PC-9 (cell line): ENCODE results near the gene KCND1. TPM values are rescaled to one million over a fixed set of nuclear protein-coding genes. Genes with fewer than 3 reads are reported as not detected.

Experiments used
- BruUV-seq: library from RNA; stranded (reverse); fragments of 400-500 nt; replicated peaks from 2 replicates; lab custom pipeline; 2021; lab: Mats Ljungman, UMichigan
- CTCF ChIA-PET: fragments of 300-600 bp; sonication (Branson Sonifier 250); formaldehyde crosslinking; loops from one replicate; lab custom pipeline; 2022; ENCODE audit warnings: antibody characterized with exemption; lab: Charles Lee
- POLR2A ChIA-PET: fragments of 300-600 bp; sonication (Branson Sonifier 250); formaldehyde crosslinking; loops from one replicate; lab custom pipeline; 2022; ENCODE audit warnings: antibody characterized with exemption; ENCODE audit not compliant: unreplicated experiment; lab: Charles Lee
- DNase-seq, 2 experiments: peaks; one replicate each; pipeline versions ENCODE4 v3.0.0 to v3.0.0-alpha.2; 2015 to 2022; ENCODE audit warnings: mixed read lengths in 1 of 2
- H2AFZ ChIP-seq: fragments of 200-600 bp; sonication (generic); 2 replicates; pipeline ENCODE4 v1.8.1; 2017; ENCODE audit warnings: antibody characterized with exemption
- H3F3A ChIP-seq: fragments of 200-600 bp; sonication (generic); 2 replicates; pipeline ENCODE4 v1.8.1; 2017; ENCODE audit warnings: antibody characterized with exemption, mild to moderate bottlenecking, low read depth; ENCODE audit not compliant: insufficient read depth
- H3K27ac ChIP-seq: fragments of 200-600 bp; sonication (generic); 2 replicates; pipeline ENCODE4 v1.6.1; 2016; ENCODE audit warnings: mixed run types
- H3K27me3 ChIP-seq: fragments of 200-600 bp; sonication (generic); 2 replicates; pipeline ENCODE4 v1.6.1; 2016; ENCODE audit warnings: low read depth, mixed run types; ENCODE audit not compliant: insufficient read depth
- H3K36me3 ChIP-seq: fragments of 200-600 bp; sonication (generic); 2 replicates; pipeline ENCODE4 v1.6.1; 2016; ENCODE audit warnings: low read depth, mixed run types
- H3K4me1 ChIP-seq: fragments of 200-600 bp; sonication (generic); replicated peaks from 2 replicates; pipeline ENCODE4 v1.6.1; 2016; ENCODE audit warnings: mixed run types; ENCODE audit not compliant: insufficient read depth
- H3K4me2 ChIP-seq: fragments of 200-600 bp; sonication (generic); 2 replicates; pipeline ENCODE4 v1.6.1; 2017; ENCODE audit warnings: mixed run types
- H3K4me3 ChIP-seq: fragments of 200-600 bp; sonication (generic); 2 replicates; pipeline ENCODE4 v1.6.1; 2016; ENCODE audit warnings: mixed run types
- H3K79me2 ChIP-seq: fragments of 200-600 bp; sonication (generic); 2 replicates; pipeline ENCODE4 v1.6.1; 2017; ENCODE audit warnings: low read depth, mixed run types
- H3K9me2 ChIP-seq: fragments of 200-600 bp; sonication (generic); 2 replicates; pipeline ENCODE4 v1.8.1; 2017; ENCODE audit warnings: mild to moderate bottlenecking; ENCODE audit not compliant: insufficient read depth
- H3K9me3 ChIP-seq: fragments of 200-600 bp; sonication (generic); 2 replicates; pipeline ENCODE4 v1.8.1; 2016; ENCODE audit warnings: low read depth; ENCODE audit not compliant: insufficient read depth
- H4K20me1 ChIP-seq: fragments of 200-600 bp; sonication (generic); 2 replicates; pipeline ENCODE4 v1.8.1; 2017; ENCODE audit not compliant: insufficient read depth
- EZH2 ChIP-seq: fragments of 200-600 bp; sonication (generic); IDR thresholded peaks from 2 replicates; pipeline ENCODE4 v1.8.0; 2017; ENCODE audit warnings: antibody characterized with exemption, low read depth
- intact Hi-C: fragments of 100-400 bp; cut with micrococcal nuclease; formaldehyde crosslinking; loops from one replicate; pipeline ENCODE4 v1.10.0; 2022; ENCODE audit not compliant: unreplicated experiment
- total RNA-seq: library from RNA; stranded (reverse); gene quantifications from 2 replicates; pipeline ENCODE4 v1.2.3, GENCODE V29; 2021
- TF ChIP-seq, protein P1 (sequence below): fragments of 200-600 bp; sonication (generic); conservative IDR thresholded peaks from 2 replicates; pipeline ENCODE4 v1.6.1; 2017; ENCODE audit warnings: mixed run types, antibody characterized with exemption, mild to moderate bottlenecking, moderate library complexity

Gene KCND1
- total RNA-seq, 1 experiment from 2014 or later = 2.2 TPM

DNA sequence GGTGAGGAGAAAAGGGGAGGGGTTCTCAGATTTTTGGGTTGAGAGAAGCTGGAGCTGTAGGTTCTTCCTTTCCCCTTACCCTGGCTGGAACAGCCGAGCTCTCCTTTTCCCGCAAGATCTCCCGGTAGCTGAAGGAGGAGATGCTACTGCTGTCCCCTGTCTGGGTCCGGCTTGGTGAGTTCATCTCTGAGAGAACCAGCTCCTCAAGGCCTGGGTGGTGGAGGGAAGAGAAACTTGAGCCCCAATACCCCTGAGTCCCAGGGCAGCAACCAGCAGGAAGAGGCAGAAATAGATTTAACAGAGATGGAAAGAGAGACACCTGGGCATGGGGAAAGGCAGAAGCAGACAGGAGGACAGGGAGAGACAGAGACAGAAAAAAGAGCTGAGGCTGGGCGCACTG is 6.6 kb upstream of the KCND1 start:
- Histone ChIP-seq H4K20me1 (no peaks in the 10 kb centered on the region), H3K4me3 (no peak overlapping the region), H2AFZ (no peak overlapping the region), H3K4me1 (no peaks in the 10 kb centered on the region), H3K36me3 (no peaks in the 10 kb centered on the region), H3K9me2 (no peaks in the 10 kb centered on the region), H3F3A (no peaks in the 10 kb centered on the region), H3K9me3 (no peaks in the 10 kb centered on the region), H3K79me2 (no peaks in the 10 kb centered on the region), H3K4me2 (no peak overlapping the region), H3K27ac (no peak overlapping the region), H3K27me3 (no peaks in the 10 kb centered on the region)
- TF ChIP-seq EZH2 = no peak
- TF ChIP-seq, protein P1, sequence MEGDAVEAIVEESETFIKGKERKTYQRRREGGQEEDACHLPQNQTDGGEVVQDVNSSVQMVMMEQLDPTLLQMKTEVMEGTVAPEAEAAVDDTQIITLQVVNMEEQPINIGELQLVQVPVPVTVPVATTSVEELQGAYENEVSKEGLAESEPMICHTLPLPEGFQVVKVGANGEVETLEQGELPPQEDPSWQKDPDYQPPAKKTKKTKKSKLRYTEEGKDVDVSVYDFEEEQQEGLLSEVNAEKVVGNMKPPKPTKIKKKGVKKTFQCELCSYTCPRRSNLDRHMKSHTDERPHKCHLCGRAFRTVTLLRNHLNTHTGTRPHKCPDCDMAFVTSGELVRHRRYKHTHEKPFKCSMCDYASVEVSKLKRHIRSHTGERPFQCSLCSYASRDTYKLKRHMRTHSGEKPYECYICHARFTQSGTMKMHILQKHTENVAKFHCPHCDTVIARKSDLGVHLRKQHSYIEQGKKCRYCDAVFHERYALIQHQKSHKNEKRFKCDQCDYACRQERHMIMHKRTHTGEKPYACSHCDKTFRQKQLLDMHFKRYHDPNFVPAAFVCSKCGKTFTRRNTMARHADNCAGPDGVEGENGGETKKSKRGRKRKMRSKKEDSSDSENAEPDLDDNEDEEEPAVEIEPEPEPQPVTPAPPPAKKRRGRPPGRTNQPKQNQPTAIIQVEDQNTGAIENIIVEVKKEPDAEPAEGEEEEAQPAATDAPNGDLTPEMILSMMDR = no peak
- ChIA-PET CTCF (no interaction called here), POLR2A (no interaction called here)
- DNase-seq = no peak
- intact Hi-C loops = no loop called here
- no TSS peak for BruUV-seq

DNA sequence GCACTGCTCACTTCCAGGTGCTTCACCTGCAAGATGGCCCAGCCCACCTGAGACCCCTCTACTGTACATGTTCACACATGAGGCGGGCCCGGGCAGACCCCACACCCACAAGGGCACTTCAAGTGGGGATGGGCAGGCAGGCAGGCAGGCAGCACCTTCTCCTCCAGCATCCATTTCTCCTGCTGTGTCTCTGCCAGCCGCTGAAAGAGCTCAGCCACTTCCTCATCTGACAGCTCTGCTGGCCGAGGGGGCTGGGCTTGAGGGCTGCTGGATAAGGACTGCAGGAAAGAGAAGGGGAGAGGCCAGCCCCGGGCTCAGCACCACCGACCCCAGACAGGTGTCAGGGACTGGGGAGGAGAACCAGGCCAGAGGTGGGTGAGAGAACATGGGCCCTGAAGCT is 4.4 kb upstream of the KCND1 start:
- Histone ChIP-seq H3K4me1 (no peaks in the 10 kb centered on the region), H3K9me3 (no peaks in the 10 kb centered on the region), H3K79me2 (no peaks in the 10 kb centered on the region), H3K4me2 (no peak overlapping the region), H4K20me1 (no peaks in the 10 kb centered on the region), H3K27me3 (no peaks in the 10 kb centered on the region), H3K9me2 (no peaks in the 10 kb centered on the region), H3K4me3 (no peak overlapping the region), H3F3A (no peaks in the 10 kb centered on the region), H2AFZ (no peak overlapping the region), H3K27ac (no peak overlapping the region), H3K36me3 (no peaks in the 10 kb centered on the region)
- ChIA-PET CTCF (no interaction called here), POLR2A (no interaction called here)
- no peak for TF ChIP-seq EZH2
- TF ChIP-seq, protein P1 = no peak
- DNase-seq = no peak
- no TSS peak for BruUV-seq
- intact Hi-C loops = no loop called here

GRCh38 chrX:48975541-48975940 is 3.9 kb upstream of the KCND1 start:
- Histone ChIP-seq H3K27me3 (no peaks in the 10 kb centered on the region), H3K4me3 (no peak overlapping the region), H3K79me2 (no peaks in the 10 kb centered on the region), H3K4me1 (no peaks in the 10 kb centered on the region), H2AFZ (no peak overlapping the region), H3F3A (no peaks in the 10 kb centered on the region), H3K4me2 (no peak overlapping the region), H3K9me3 (no peaks in the 10 kb centered on the region), H3K27ac (no peak overlapping the region), H3K36me3 (no peaks in the 10 kb centered on the region), H3K9me2 (no peaks in the 10 kb centered on the region), H4K20me1 (no peaks in the 10 kb centered on the region)
- no peak for DNase-seq
- ChIA-PET POLR2A (no interaction called here), CTCF (no interaction called here)
- intact Hi-C loops = no loop called here
- TF ChIP-seq EZH2 = no peak
- TF ChIP-seq, protein P1 = no peak
- no TSS peak for BruUV-seq
